ENCODE data around the gene BACE2. TPM values are rescaled to one million over a fixed set of nuclear protein-coding genes. Genes with fewer than 3 reads are reported as not detected.
"Not testable (repeated sequence)": the region's sequence is repeated elsewhere in the genome, so short reads cannot be mapped to it uniquely, and the experiment has no call there.

Gene BACE2
- total RNA-seq, 6 experiments from 2014 or later, result 4.3 to 7.9 (median 5.4) TPM

DNA sequence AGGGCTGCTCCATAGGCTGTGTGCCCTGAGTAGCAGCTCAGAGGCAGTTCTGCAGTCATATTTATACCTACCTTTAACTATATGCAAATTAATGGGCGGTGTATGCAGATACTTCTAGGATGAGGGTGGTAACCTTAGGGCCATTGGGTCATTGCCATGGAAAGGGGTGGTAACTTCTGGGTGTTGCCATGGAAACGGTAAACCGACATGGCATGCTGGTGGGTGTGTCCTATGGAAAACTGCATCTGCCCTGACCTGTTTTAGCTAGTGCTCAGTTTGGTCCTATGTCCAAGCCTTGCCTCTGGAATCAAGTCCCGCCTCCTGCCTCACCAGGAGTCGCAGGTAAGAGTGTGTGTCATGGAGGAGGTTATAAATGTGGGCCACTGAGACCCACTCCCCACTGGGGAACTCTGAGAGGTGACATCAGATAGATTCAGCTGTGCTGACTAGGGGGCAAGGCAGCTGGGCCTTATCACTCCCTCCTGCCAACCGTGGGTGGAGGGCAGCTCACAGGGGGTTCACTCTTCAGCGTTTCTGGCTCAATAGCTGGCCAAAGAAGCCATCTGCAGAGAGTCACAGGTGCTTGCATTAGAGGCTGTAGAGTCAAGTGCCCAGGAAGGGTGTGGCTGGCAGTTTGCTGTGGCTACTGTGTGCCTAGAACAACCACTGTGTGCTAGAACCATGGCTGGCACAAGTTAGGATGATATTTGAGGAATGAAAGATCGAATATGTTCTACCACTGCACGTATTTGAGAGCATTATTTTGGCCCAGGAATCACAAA is 19.0 kb downstream of the BACE2 start:
- intact Hi-C loops (cut with DNase I), result no loop called here
- no peak overlapping the region for H3K4me3 ChIP-seq
- H3K36me3 ChIP-seq, result no peaks in the 10 kb centered on the region
- TF ChIP-seq, protein P1, sequence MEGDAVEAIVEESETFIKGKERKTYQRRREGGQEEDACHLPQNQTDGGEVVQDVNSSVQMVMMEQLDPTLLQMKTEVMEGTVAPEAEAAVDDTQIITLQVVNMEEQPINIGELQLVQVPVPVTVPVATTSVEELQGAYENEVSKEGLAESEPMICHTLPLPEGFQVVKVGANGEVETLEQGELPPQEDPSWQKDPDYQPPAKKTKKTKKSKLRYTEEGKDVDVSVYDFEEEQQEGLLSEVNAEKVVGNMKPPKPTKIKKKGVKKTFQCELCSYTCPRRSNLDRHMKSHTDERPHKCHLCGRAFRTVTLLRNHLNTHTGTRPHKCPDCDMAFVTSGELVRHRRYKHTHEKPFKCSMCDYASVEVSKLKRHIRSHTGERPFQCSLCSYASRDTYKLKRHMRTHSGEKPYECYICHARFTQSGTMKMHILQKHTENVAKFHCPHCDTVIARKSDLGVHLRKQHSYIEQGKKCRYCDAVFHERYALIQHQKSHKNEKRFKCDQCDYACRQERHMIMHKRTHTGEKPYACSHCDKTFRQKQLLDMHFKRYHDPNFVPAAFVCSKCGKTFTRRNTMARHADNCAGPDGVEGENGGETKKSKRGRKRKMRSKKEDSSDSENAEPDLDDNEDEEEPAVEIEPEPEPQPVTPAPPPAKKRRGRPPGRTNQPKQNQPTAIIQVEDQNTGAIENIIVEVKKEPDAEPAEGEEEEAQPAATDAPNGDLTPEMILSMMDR (IDR thresholded peaks at IDR 0.05), result no peak
- no peak for TF ChIP-seq POLR2A (IDR thresholded peaks at IDR 0.05)
- H3K27ac ChIP-seq, result no peak overlapping the region
- ATAC-seq, result no peak
- H3K27me3 ChIP-seq, result no peaks in the 10 kb centered on the region
- 67% methylated on average over 2 of the region's 9 CpGs for WGBS (ENCODE audit: insufficient coverage, low coverage, low lambda C conversion rate, missing lambda C conversion rate)
- H3K4me1 ChIP-seq, result no peaks in the 10 kb centered on the region
- DNase-seq, result no peak
- no peaks in the 10 kb centered on the region for H3K9me3 ChIP-seq

DNA sequence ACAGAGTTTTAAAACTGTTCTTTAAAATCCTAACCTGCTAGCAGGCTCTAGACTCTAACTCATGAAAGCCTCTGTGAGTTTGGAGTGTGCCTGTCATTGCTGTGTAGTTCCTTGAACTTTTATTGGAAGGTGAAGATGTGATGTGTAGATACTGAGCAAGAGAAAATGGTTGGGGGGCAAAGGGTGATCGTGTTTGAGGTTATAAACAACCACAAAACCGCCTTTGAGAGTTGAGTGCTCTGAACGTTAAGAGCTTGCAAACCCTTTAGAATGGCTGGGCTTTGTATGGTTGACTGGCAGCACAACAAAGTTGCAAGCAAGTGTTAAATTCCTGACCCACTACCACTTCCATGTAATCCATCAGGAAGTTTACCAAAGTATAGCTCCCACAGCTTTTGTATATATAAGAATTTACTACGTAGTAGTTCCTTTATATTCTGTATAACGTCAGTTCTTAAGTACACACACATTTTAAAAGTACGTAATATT is 19.6 kb downstream of the BACE2 start:
- intact Hi-C loops (cut with DNase I), result no loop called here
- H3K9me3 ChIP-seq, result no peaks in the 10 kb centered on the region
- TF ChIP-seq POLR2A (IDR thresholded peaks at IDR 0.05), result no peak
- H3K27ac ChIP-seq, result no peak overlapping the region
- 46% methylated on average over 6 of the region's 6 CpGs for WGBS (ENCODE audit: insufficient coverage, low coverage, low lambda C conversion rate, missing lambda C conversion rate)
- no peaks in the 10 kb centered on the region for H3K4me1 ChIP-seq
- H3K27me3 ChIP-seq, result no peaks in the 10 kb centered on the region
- no peak overlapping the region for H3K4me3 ChIP-seq
- DNase-seq, result no peak
- H3K36me3 ChIP-seq, result no peaks in the 10 kb centered on the region
- ATAC-seq, result no peak

GRCh38 chr21:41188486-41189149 is 20.7 kb downstream of the BACE2 start:
- DNase-seq (no peak), ATAC-seq (no peak)
- no peak overlapping the region for H3K4me3 ChIP-seq
- no peaks in the 10 kb centered on the region for H3K9me3 ChIP-seq
- TF ChIP-seq, protein P1 (IDR thresholded peaks at IDR 0.05), result no peak
- TF ChIP-seq POLR2A (IDR thresholded peaks at IDR 0.05), result no peak
- H3K27ac ChIP-seq, result no peak overlapping the region
- intact Hi-C loops (cut with DNase I), result no loop called here
- H3K4me1 ChIP-seq, result no peaks in the 10 kb centered on the region
- H3K36me3 ChIP-seq, result no peaks in the 10 kb centered on the region
- 68% methylated on average over 3 of the region's 6 CpGs for WGBS (ENCODE audit: insufficient coverage, low coverage, low lambda C conversion rate, missing lambda C conversion rate)
- no peaks in the 10 kb centered on the region for H3K27me3 ChIP-seq

DNA sequence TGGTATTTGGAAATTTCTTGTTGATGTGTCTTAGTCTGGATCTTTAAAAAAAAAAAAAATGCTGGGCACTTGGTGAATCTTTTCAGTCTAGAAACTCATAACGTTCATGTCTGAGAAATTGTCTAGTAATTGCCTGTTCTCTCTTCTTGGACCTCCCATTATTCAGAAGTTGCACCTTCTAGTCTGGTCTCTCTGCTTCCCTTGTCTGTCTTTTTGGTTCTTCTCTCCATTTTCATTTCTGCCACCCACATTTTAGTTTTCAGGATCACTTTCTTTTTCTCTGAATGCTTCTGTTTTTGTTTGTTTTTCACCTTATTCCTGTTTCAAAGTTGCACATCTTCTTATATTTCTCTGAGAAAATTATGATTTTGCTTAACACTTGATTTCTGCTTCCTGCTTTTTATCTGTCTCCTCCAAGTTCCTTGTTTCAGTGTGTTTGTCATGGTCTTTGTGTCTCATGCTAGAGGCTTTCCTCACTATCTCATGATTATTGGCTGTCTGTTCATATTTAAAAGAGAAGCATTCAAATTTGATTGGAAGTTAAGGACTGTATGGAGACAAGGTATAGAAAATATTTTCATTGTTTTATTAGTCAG is 21.3 kb downstream of the BACE2 start:
- intact Hi-C loops (cut with DNase I), result no loop called here

DNA sequence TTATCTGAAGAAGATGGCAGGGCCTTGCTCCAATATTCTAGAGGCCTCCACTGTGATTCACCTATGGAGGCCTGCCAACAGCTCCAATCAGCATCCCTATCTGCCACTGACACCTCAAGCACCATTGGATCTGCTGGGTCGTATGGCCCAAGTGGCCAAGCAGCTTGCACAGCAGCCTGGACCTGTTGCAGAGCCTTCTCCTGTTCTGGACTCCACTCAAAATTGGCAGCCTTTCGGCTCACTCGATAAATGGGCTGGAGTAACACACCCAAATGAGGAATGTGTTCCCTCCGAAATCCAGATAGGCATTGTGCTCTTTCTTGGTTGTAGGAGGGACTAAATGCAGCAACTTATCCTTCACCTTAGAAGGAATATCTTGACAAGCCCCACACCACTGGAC is 24.6 kb downstream of the BACE2 start:
- H3K27ac ChIP-seq; intact Hi-C loops (cut with DNase I); H3K36me3 ChIP-seq; ATAC-seq; H3K4me3 ChIP-seq; H3K27me3 ChIP-seq; H3K4me1 ChIP-seq; DNase-seq; H3K9me3 ChIP-seq: not testable (repeated sequence)
- WGBS (ENCODE audit: insufficient coverage, low coverage, low lambda C conversion rate, missing lambda C conversion rate), result 47% methylated on average over 2 of the region's 4 CpGs

More for the DNA sequence above, 21.3 kb downstream of the BACE2 start:
- H3K27me3 ChIP-seq, result no peaks in the 10 kb centered on the region
- H3K4me3 ChIP-seq, result no peak overlapping the region
- no peaks in the 10 kb centered on the region for H3K36me3 ChIP-seq
- DNase-seq (no peak), ATAC-seq (no peak)
- no peaks in the 10 kb centered on the region for H3K9me3 ChIP-seq
- TF ChIP-seq, protein P1 (IDR thresholded peaks at IDR 0.05), result no peak
- no peak for TF ChIP-seq POLR2A (IDR thresholded peaks at IDR 0.05)
- no peak overlapping the region for H3K27ac ChIP-seq
- no peaks in the 10 kb centered on the region for H3K4me1 ChIP-seq
- WGBS (ENCODE audit: insufficient coverage, low coverage, low lambda C conversion rate, missing lambda C conversion rate), result 64% methylated on average over 1 of the region's 1 CpG

Data from right lobe of liver (tissue), 6 donors.